Measurements from ENCODE around the gene GLI3.

The GLI3 gene

GRCh38 chr7:42064534-42064933 lies 172.5 kb downstream of the GLI3 start:
- no peaks in the 10 kb centered on the region for H3K27me3 ChIP-seq (ENCODE audit: control insufficient read depth in 1 of 2, insufficient read depth in 2 of 2, low read length in 2 of 2)
- no peak overlapping the region for H3K4me3 ChIP-seq (ENCODE audit: low read depth in 1 of 2, low read length in 2 of 2)
- H3K9me3 ChIP-seq (ENCODE audit: control insufficient read depth in 1 of 2, low read length in 2 of 2) = no peaks in the 10 kb centered on the region
- no peaks in the 10 kb centered on the region for H3K4me1 ChIP-seq (ENCODE audit: control insufficient read depth in 1 of 2, insufficient read depth in 2 of 2, low read length in 2 of 2)
- H3K36me3 ChIP-seq (ENCODE audit: control insufficient read depth in 1 of 2, insufficient read depth in 2 of 2, low read length in 2 of 2) = no peaks in the 10 kb centered on the region
- no peak overlapping the region for H3K9ac ChIP-seq (ENCODE audit: low read depth in 1 of 2, low read length in 2 of 2)
- no peak overlapping the region for H3K27ac ChIP-seq (ENCODE audit: low read depth, low read length)

- H3K9ac ChIP-seq (ENCODE audit: low read depth in 1 of 2, low read length in 2 of 2) = no peak overlapping the region
- no peak overlapping the region for H3K4me3 ChIP-seq (ENCODE audit: low read depth in 1 of 2, low read length in 2 of 2)
- H3K27me3 ChIP-seq (ENCODE audit: control insufficient read depth in 1 of 2, insufficient read depth in 2 of 2, low read length in 2 of 2) = no peaks in the 10 kb centered on the region
- H3K4me1 ChIP-seq (ENCODE audit: control insufficient read depth in 1 of 2, insufficient read depth in 2 of 2, low read length in 2 of 2) = no peaks in the 10 kb centered on the region
- no peak overlapping the region for H3K27ac ChIP-seq (ENCODE audit: low read depth, low read length)
- H3K9me3 ChIP-seq (ENCODE audit: control insufficient read depth in 1 of 2, low read length in 2 of 2) = no peaks in the 10 kb centered on the region
- no peaks in the 10 kb centered on the region for H3K36me3 ChIP-seq (ENCODE audit: control insufficient read depth in 1 of 2, insufficient read depth in 2 of 2, low read length in 2 of 2)
Observed at GRCh38 chr7:42059275-42059674, 177.7 kb downstream of the GLI3 start.

- no peak overlapping the region for H3K4me3 ChIP-seq (ENCODE audit: low read depth in 1 of 2, low read length in 2 of 2)
Observed at GRCh38 chr7:42057331-42057730, 179.7 kb downstream of the GLI3 start.

GRCh38 chr7:42055171-42055570 lies 181.8 kb downstream of the GLI3 start:
- Histone ChIP-seq H3K36me3 (ENCODE audit: control insufficient read depth in 1 of 2, insufficient read depth in 2 of 2, low read length in 2 of 2) (no peaks in the 10 kb centered on the region), H3K27me3 (ENCODE audit: control insufficient read depth in 1 of 2, insufficient read depth in 2 of 2, low read length in 2 of 2) (no peaks in the 10 kb centered on the region), H3K9ac (ENCODE audit: low read depth in 1 of 2, low read length in 2 of 2) (no peak overlapping the region), H3K9me3 (ENCODE audit: control insufficient read depth in 1 of 2, low read length in 2 of 2) (no peaks in the 10 kb centered on the region), H3K4me1 (ENCODE audit: control insufficient read depth in 1 of 2, insufficient read depth in 2 of 2, low read length in 2 of 2) (no peaks in the 10 kb centered on the region), H3K4me3 (ENCODE audit: low read depth in 1 of 2, low read length in 2 of 2) (no peak overlapping the region), H3K27ac (ENCODE audit: low read depth, low read length) (no peak overlapping the region)

More at GRCh38 chr7:42057331-42057730, 179.7 kb downstream of the GLI3 start:
- Histone ChIP-seq H3K9me3 (ENCODE audit: control insufficient read depth in 1 of 2, low read length in 2 of 2) (no peaks in the 10 kb centered on the region), H3K4me1 (ENCODE audit: control insufficient read depth in 1 of 2, insufficient read depth in 2 of 2, low read length in 2 of 2) (no peaks in the 10 kb centered on the region), H3K36me3 (ENCODE audit: control insufficient read depth in 1 of 2, insufficient read depth in 2 of 2, low read length in 2 of 2) (no peaks in the 10 kb centered on the region), H3K27ac (ENCODE audit: low read depth, low read length) (no peak overlapping the region), H3K9ac (ENCODE audit: low read depth in 1 of 2, low read length in 2 of 2) (no peak overlapping the region), H3K27me3 (ENCODE audit: control insufficient read depth in 1 of 2, insufficient read depth in 2 of 2, low read length in 2 of 2) (no peaks in the 10 kb centered on the region)

- Histone ChIP-seq H3K4me1 (ENCODE audit: control insufficient read depth in 1 of 2, insufficient read depth in 2 of 2, low read length in 2 of 2) (no peaks in the 10 kb centered on the region), H3K36me3 (ENCODE audit: control insufficient read depth in 1 of 2, insufficient read depth in 2 of 2, low read length in 2 of 2) (no peaks in the 10 kb centered on the region), H3K27me3 (ENCODE audit: control insufficient read depth in 1 of 2, insufficient read depth in 2 of 2, low read length in 2 of 2) (no peaks in the 10 kb centered on the region), H3K9ac (ENCODE audit: low read depth in 1 of 2, low read length in 2 of 2) (no peak overlapping the region), H3K4me3 (ENCODE audit: low read depth in 1 of 2, low read length in 2 of 2) (no peak overlapping the region), H3K27ac (ENCODE audit: low read depth, low read length) (no peak overlapping the region), H3K9me3 (ENCODE audit: control insufficient read depth in 1 of 2, low read length in 2 of 2) (no peaks in the 10 kb centered on the region)
Observed at GRCh38 chr7:42053834-42054233, 183.2 kb downstream of the GLI3 start.

GRCh38 chr7:42049761-42050160 lies 187.2 kb downstream of the GLI3 start:
- Histone ChIP-seq H3K36me3 (ENCODE audit: control insufficient read depth in 1 of 2, insufficient read depth in 2 of 2, low read length in 2 of 2) (no peaks in the 10 kb centered on the region), H3K4me3 (ENCODE audit: low read depth in 1 of 2, low read length in 2 of 2) (no peak overlapping the region), H3K27ac (ENCODE audit: low read depth, low read length) (no peak overlapping the region), H3K9me3 (ENCODE audit: control insufficient read depth in 1 of 2, low read length in 2 of 2) (no peaks in the 10 kb centered on the region), H3K27me3 (ENCODE audit: control insufficient read depth in 1 of 2, insufficient read depth in 2 of 2, low read length in 2 of 2) (no peaks in the 10 kb centered on the region), H3K9ac (ENCODE audit: low read depth in 1 of 2, low read length in 2 of 2) (no peak overlapping the region), H3K4me1 (ENCODE audit: control insufficient read depth in 1 of 2, insufficient read depth in 2 of 2, low read length in 2 of 2) (no peaks in the 10 kb centered on the region)

- H3K36me3 ChIP-seq (ENCODE audit: control insufficient read depth in 1 of 2, insufficient read depth in 2 of 2, low read length in 2 of 2) = no peaks in the 10 kb centered on the region
Observed at GRCh38 chr7:42046483-42046882, 190.5 kb downstream of the GLI3 start.

GRCh38 chr7:42045961-42046360 lies 191.0 kb downstream of the GLI3 start:
- Histone ChIP-seq H3K27me3 (ENCODE audit: control insufficient read depth in 1 of 2, insufficient read depth in 2 of 2, low read length in 2 of 2) (no peaks in the 10 kb centered on the region), H3K36me3 (ENCODE audit: control insufficient read depth in 1 of 2, insufficient read depth in 2 of 2, low read length in 2 of 2) (no peaks in the 10 kb centered on the region), H3K4me1 (ENCODE audit: control insufficient read depth in 1 of 2, insufficient read depth in 2 of 2, low read length in 2 of 2) (no peaks in the 10 kb centered on the region), H3K4me3 (ENCODE audit: low read depth in 1 of 2, low read length in 2 of 2) (no peak overlapping the region), H3K27ac (ENCODE audit: low read depth, low read length) (no peak overlapping the region), H3K9ac (ENCODE audit: low read depth in 1 of 2, low read length in 2 of 2) (no peak overlapping the region), H3K9me3 (ENCODE audit: control insufficient read depth in 1 of 2, low read length in 2 of 2) (no peaks in the 10 kb centered on the region)

More at GRCh38 chr7:42046483-42046882, 190.5 kb downstream of the GLI3 start:
- Histone ChIP-seq H3K9ac (ENCODE audit: low read depth in 1 of 2, low read length in 2 of 2) (no peak overlapping the region), H3K4me3 (ENCODE audit: low read depth in 1 of 2, low read length in 2 of 2) (no peak overlapping the region), H3K4me1 (ENCODE audit: control insufficient read depth in 1 of 2, insufficient read depth in 2 of 2, low read length in 2 of 2) (no peaks in the 10 kb centered on the region), H3K27me3 (ENCODE audit: control insufficient read depth in 1 of 2, insufficient read depth in 2 of 2, low read length in 2 of 2) (no peaks in the 10 kb centered on the region), H3K27ac (ENCODE audit: low read depth, low read length) (no peak overlapping the region), H3K9me3 (ENCODE audit: control insufficient read depth in 1 of 2, low read length in 2 of 2) (no peaks in the 10 kb centered on the region)

GRCh38 chr7:42039921-42040320 lies 197.1 kb downstream of the GLI3 start:
- Histone ChIP-seq H3K4me1 (ENCODE audit: control insufficient read depth in 1 of 2, insufficient read depth in 2 of 2, low read length in 2 of 2) (no peaks in the 10 kb centered on the region), H3K9me3 (ENCODE audit: control insufficient read depth in 1 of 2, low read length in 2 of 2) (no peaks in the 10 kb centered on the region), H3K27ac (ENCODE audit: low read depth, low read length) (no peak overlapping the region), H3K4me3 (ENCODE audit: low read depth in 1 of 2, low read length in 2 of 2) (no peak overlapping the region), H3K27me3 (ENCODE audit: control insufficient read depth in 1 of 2, insufficient read depth in 2 of 2, low read length in 2 of 2) (peaks cover 0 to 2% of the 10 kb centered on the region in 2 donors), H3K9ac (ENCODE audit: low read depth in 1 of 2, low read length in 2 of 2) (no peak overlapping the region), H3K36me3 (ENCODE audit: control insufficient read depth in 1 of 2, insufficient read depth in 2 of 2, low read length in 2 of 2) (no peaks in the 10 kb centered on the region)

- no peak overlapping the region for H3K9ac ChIP-seq (ENCODE audit: low read depth in 1 of 2, low read length in 2 of 2)
Observed at GRCh38 chr7:42035210-42035609, 201.8 kb downstream of the GLI3 start.

GRCh38 chr7:42033480-42033879 lies 203.5 kb downstream of the GLI3 start:
- H3K36me3 ChIP-seq (ENCODE audit: control insufficient read depth in 1 of 2, insufficient read depth in 2 of 2, low read length in 2 of 2) = no peaks in the 10 kb centered on the region
- H3K9ac ChIP-seq (ENCODE audit: low read depth in 1 of 2, low read length in 2 of 2) = no peak overlapping the region
- no peak overlapping the region for H3K4me3 ChIP-seq (ENCODE audit: low read depth in 1 of 2, low read length in 2 of 2)
- no peaks in the 10 kb centered on the region for H3K27me3 ChIP-seq (ENCODE audit: control insufficient read depth in 1 of 2, insufficient read depth in 2 of 2, low read length in 2 of 2)
- H3K27ac ChIP-seq (ENCODE audit: low read depth, low read length) = no peak overlapping the region
- no peaks in the 10 kb centered on the region for H3K4me1 ChIP-seq (ENCODE audit: control insufficient read depth in 1 of 2, insufficient read depth in 2 of 2, low read length in 2 of 2)
- H3K9me3 ChIP-seq (ENCODE audit: control insufficient read depth in 1 of 2, low read length in 2 of 2) = no peaks in the 10 kb centered on the region

More at GRCh38 chr7:42035210-42035609, 201.8 kb downstream of the GLI3 start:
- no peaks in the 10 kb centered on the region for H3K36me3 ChIP-seq (ENCODE audit: control insufficient read depth in 1 of 2, insufficient read depth in 2 of 2, low read length in 2 of 2)
- H3K27me3 ChIP-seq (ENCODE audit: control insufficient read depth in 1 of 2, insufficient read depth in 2 of 2, low read length in 2 of 2) = peaks cover 0 to 1% of the 10 kb centered on the region in 2 donors
- no peak overlapping the region for H3K4me3 ChIP-seq (ENCODE audit: low read depth in 1 of 2, low read length in 2 of 2)
- no peaks in the 10 kb centered on the region for H3K4me1 ChIP-seq (ENCODE audit: control insufficient read depth in 1 of 2, insufficient read depth in 2 of 2, low read length in 2 of 2)
- H3K9me3 ChIP-seq (ENCODE audit: control insufficient read depth in 1 of 2, low read length in 2 of 2) = no peaks in the 10 kb centered on the region
- no peak overlapping the region for H3K27ac ChIP-seq (ENCODE audit: low read depth, low read length)

Measured in duodenal mucosa (tissue), 2 donors.